ENCODE measurements around the gene PLXNA3.

- TF ChIP-seq EZH2 (IDR thresholded peaks at IDR 0.05) (no peak), POLR2AphosphoS5 (IDR thresholded peaks at IDR 0.05; ENCODE audit: borderline replicate concordance, low read depth, low read length) (no peak), FOXP2 (optimal IDR thresholded peaks at IDR 0.05; ENCODE audit: control extremely low read depth, extremely low read length, insufficient read depth) (no peak)
These were observed 2.2 kb downstream of the PLXNA3 start for GRCh38 chrX:154460326-154460725.

All from SK-N-MC (cell line).